ENCODE measurements around the gene ZNF888.
"Not testable (repeated sequence)": the region's sequence is repeated elsewhere in the genome, so short reads cannot be mapped to it uniquely, and the experiment has no call there.

Gene ZNF888

GRCh38 chr19:52923778-52924593 lies 758 bp upstream of the ZNF888 start:
- no peaks in the 10 kb centered on the region for H3K9me3 ChIP-seq (ENCODE audit: control insufficient read depth, low read length)
- H3K4me3 ChIP-seq (ENCODE audit: low read depth, low read length) = peak overlapping the region; percentile 99
- no peaks in the 10 kb centered on the region for H3K4me1 ChIP-seq
- no peak overlapping the region for H2AFZ ChIP-seq
- TF ChIP-seq CTCF (IDR thresholded peaks at IDR 0.05) = no peak
- no peak overlapping the region for H3K27ac ChIP-seq
- no peak overlapping the region for H3K9ac ChIP-seq
- H3K79me2 ChIP-seq = no peaks in the 10 kb centered on the region
- no peaks in the 10 kb centered on the region for H3K36me3 ChIP-seq (ENCODE audit: control insufficient read depth, insufficient read depth, low read length)
- peak overlapping the region; percentile 100 for H3K4me2 ChIP-seq (ENCODE audit: low read length)
- no peaks in the 10 kb centered on the region for H3K27me3 ChIP-seq (ENCODE audit: control insufficient read depth, insufficient read depth, low read length)

GRCh38 chr19:52917531-52917930 lies 5.7 kb downstream of the ZNF888 start:
- H3K4me3 ChIP-seq (ENCODE audit: low read depth, low read length) = no peak overlapping the region
- no peak for TF ChIP-seq CTCF (IDR thresholded peaks at IDR 0.05)
- H3K36me3 ChIP-seq (ENCODE audit: control insufficient read depth, insufficient read depth, low read length) = no peaks in the 10 kb centered on the region
- no peaks in the 10 kb centered on the region for H3K79me2 ChIP-seq
- H3K9me3 ChIP-seq (ENCODE audit: control insufficient read depth, low read length) = no peaks in the 10 kb centered on the region
- H3K9ac ChIP-seq = no peak overlapping the region
- no peaks in the 10 kb centered on the region for H3K27me3 ChIP-seq (ENCODE audit: control insufficient read depth, insufficient read depth, low read length)
- no peak overlapping the region for H3K4me2 ChIP-seq (ENCODE audit: low read length)
- H2AFZ ChIP-seq = no peak overlapping the region
- H3K27ac ChIP-seq = no peak overlapping the region
- no peaks in the 10 kb centered on the region for H3K4me1 ChIP-seq

GRCh38 chr19:52910648-52911047 lies 12.6 kb downstream of the ZNF888 start:
- H3K4me3 ChIP-seq (ENCODE audit: low read depth, low read length) = no peak overlapping the region
- no peak overlapping the region for H3K4me2 ChIP-seq (ENCODE audit: low read length)
- no peak overlapping the region for H3K27ac ChIP-seq
- TF ChIP-seq CTCF (IDR thresholded peaks at IDR 0.05) = no peak
- no peaks in the 10 kb centered on the region for H3K79me2 ChIP-seq
- H3K4me1 ChIP-seq = no peaks in the 10 kb centered on the region
- H3K27me3 ChIP-seq (ENCODE audit: control insufficient read depth, insufficient read depth, low read length) = no peaks in the 10 kb centered on the region
- no peaks in the 10 kb centered on the region for H3K36me3 ChIP-seq (ENCODE audit: control insufficient read depth, insufficient read depth, low read length)
- no peak overlapping the region for H2AFZ ChIP-seq
- no peak overlapping the region for H3K9ac ChIP-seq
- H3K9me3 ChIP-seq (ENCODE audit: control insufficient read depth, low read length) = no peaks in the 10 kb centered on the region

GRCh38 chr19:52904052-52904780 lies 19.0 kb downstream of the ZNF888 start:
- H3K4me3 ChIP-seq (ENCODE audit: low read depth, low read length); H3K27ac ChIP-seq; H2AFZ ChIP-seq; H3K9me3 ChIP-seq (ENCODE audit: control insufficient read depth, low read length); H3K9ac ChIP-seq; H3K27me3 ChIP-seq (ENCODE audit: control insufficient read depth, insufficient read depth, low read length); H3K4me2 ChIP-seq (ENCODE audit: low read length); H3K4me1 ChIP-seq; H3K79me2 ChIP-seq; H3K36me3 ChIP-seq (ENCODE audit: control insufficient read depth, insufficient read depth, low read length): not testable (repeated sequence)

GRCh38 chr19:52901842-52902241 lies 21.4 kb downstream of the ZNF888 start:
- no peaks in the 10 kb centered on the region for H3K36me3 ChIP-seq (ENCODE audit: control insufficient read depth, insufficient read depth, low read length)
- no peak overlapping the region for H3K4me3 ChIP-seq (ENCODE audit: low read depth, low read length)
- H2AFZ ChIP-seq = no peak overlapping the region
- no peak overlapping the region for H3K27ac ChIP-seq
- no peak for TF ChIP-seq CTCF (IDR thresholded peaks at IDR 0.05)
- no peaks in the 10 kb centered on the region for H3K27me3 ChIP-seq (ENCODE audit: control insufficient read depth, insufficient read depth, low read length)
- H3K79me2 ChIP-seq = no peaks in the 10 kb centered on the region
- H3K9ac ChIP-seq = no peak overlapping the region
- H3K4me2 ChIP-seq (ENCODE audit: low read length) = no peak overlapping the region
- no peaks in the 10 kb centered on the region for H3K4me1 ChIP-seq
- H3K9me3 ChIP-seq (ENCODE audit: control insufficient read depth, low read length) = no peaks in the 10 kb centered on the region

GRCh38 chr19:52898596-52898995 lies 24.6 kb downstream of the ZNF888 start:
- H3K27me3 ChIP-seq (ENCODE audit: control insufficient read depth, insufficient read depth, low read length); H2AFZ ChIP-seq; H3K4me1 ChIP-seq; H3K4me2 ChIP-seq (ENCODE audit: low read length); H3K79me2 ChIP-seq; H3K4me3 ChIP-seq (ENCODE audit: low read depth, low read length); H3K9me3 ChIP-seq (ENCODE audit: control insufficient read depth, low read length); H3K9ac ChIP-seq; H3K27ac ChIP-seq; H3K36me3 ChIP-seq (ENCODE audit: control insufficient read depth, insufficient read depth, low read length): not testable (repeated sequence)

Data from parathyroid adenoma (tissue), 2 donors.